Panc1 (cell line): ENCODE results near the gene FBXW12.

ENCODE experiments used
- CTCF ChIP-seq: fragments of 450-650 bp; IDR thresholded peaks from 2 replicates; pipeline ENCODE4 v1.5.1; 2017; ENCODE audit warnings: mild to moderate bottlenecking
- POLR2AphosphoS5 ChIP-seq: IDR thresholded peaks from 2 replicates; pipeline ENCODE4 v1.6.1; 2012; ENCODE audit warnings: mild to moderate bottlenecking, low read depth, low read length, moderate library complexity
- TF ChIP-seq, protein P1 (sequence below), 2 experiments: IDR thresholded peaks; 2 replicates each; pipeline ENCODE4 v1.6.1; 2011 to 2012; ENCODE audit warnings: low read depth in 2 of 2, control low read depth in 1 of 2, low read length in 1 of 2, mild to moderate bottlenecking in 1 of 2, moderate library complexity in 1 of 2; ENCODE audit not compliant: insufficient read depth in 1 of 2

- TF ChIP-seq CTCF (no peak), POLR2AphosphoS5 (no peak)
- TF ChIP-seq, protein P1, sequence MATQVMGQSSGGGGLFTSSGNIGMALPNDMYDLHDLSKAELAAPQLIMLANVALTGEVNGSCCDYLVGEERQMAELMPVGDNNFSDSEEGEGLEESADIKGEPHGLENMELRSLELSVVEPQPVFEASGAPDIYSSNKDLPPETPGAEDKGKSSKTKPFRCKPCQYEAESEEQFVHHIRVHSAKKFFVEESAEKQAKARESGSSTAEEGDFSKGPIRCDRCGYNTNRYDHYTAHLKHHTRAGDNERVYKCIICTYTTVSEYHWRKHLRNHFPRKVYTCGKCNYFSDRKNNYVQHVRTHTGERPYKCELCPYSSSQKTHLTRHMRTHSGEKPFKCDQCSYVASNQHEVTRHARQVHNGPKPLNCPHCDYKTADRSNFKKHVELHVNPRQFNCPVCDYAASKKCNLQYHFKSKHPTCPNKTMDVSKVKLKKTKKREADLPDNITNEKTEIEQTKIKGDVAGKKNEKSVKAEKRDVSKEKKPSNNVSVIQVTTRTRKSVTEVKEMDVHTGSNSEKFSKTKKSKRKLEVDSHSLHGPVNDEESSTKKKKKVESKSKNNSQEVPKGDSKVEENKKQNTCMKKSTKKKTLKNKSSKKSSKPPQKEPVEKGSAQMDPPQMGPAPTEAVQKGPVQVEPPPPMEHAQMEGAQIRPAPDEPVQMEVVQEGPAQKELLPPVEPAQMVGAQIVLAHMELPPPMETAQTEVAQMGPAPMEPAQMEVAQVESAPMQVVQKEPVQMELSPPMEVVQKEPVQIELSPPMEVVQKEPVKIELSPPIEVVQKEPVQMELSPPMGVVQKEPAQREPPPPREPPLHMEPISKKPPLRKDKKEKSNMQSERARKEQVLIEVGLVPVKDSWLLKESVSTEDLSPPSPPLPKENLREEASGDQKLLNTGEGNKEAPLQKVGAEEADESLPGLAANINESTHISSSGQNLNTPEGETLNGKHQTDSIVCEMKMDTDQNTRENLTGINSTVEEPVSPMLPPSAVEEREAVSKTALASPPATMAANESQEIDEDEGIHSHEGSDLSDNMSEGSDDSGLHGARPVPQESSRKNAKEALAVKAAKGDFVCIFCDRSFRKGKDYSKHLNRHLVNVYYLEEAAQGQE (IDR thresholded peaks at IDR 0.05; ENCODE audit: insufficient read depth in 1 of 2, low read depth in 2 of 2, low read length in 1 of 2) = no peak
These were observed 4.8 kb upstream of the FBXW12 start for GRCh38 chr3:48367201-48367600.
